A549 (cell line): ENCODE measurements around the gene SLC38A3. TPM values are rescaled to one million over a fixed set of nuclear protein-coding genes. Genes with fewer than 3 reads are reported as not detected.

ENCODE experiments used
- ATAC-seq, 2 experiments: fragments of 200-7000 bp in 1 of 2; fragments of >200 bp in 1 of 2; cut with Nextera tagmentation in 1 of 2; cut with Tn5 transposase in 1 of 2; 3 replicates each; pipeline versions ENCODE4 v1.8.0 to v1.9.1; 2018 to 2020; ENCODE audit warnings: mild to moderate bottlenecking in 1 of 2, moderate library complexity in 1 of 2
- CTCF ChIA-PET: fragments of 300-600 bp; sonication (Branson Sonifier 250); formaldehyde crosslinking; extraction: SDS; loops from one replicate; lab custom pipeline; 2021; ENCODE audit warnings: antibody characterized with exemption, inconsistent platforms; lab: Yijun Ruan, JAX
- POLR2A ChIA-PET: fragments of 350-600 bp; formaldehyde crosslinking; extraction: SDS; loops from one replicate; lab custom pipeline; 2021; ENCODE audit warnings: antibody characterized with exemption, inconsistent platforms; lab: Yijun Ruan, JAX
- DNase-seq, 2 experiments: peaks; one replicate each; pipeline versions ENCODE4 v3.0.0 to v3.0.0-alpha.2; 2011 to 2016; ENCODE audit warnings: low read depth in 1 of 2, low spot score in 1 of 2
- FAIRE-seq: peaks from 2 replicates; lab custom pipeline; 2011; peaks lifted over from hg19 to GRCh38; lab: Jason Lieb, UNC
- H3K27ac ChIP-seq, 2 experiments: fragments of >200 bp; sonication (Bioruptor Twin); formaldehyde crosslinking; 3 replicates each; pipeline ENCODE4 v1.5.1; 2016 to 2017
- H3K4me1 ChIP-seq: fragments of >200 bp; sonication (Bioruptor Twin); formaldehyde crosslinking; 3 replicates; pipeline ENCODE4 v1.6.1; 2016
- H3K4me2 ChIP-seq: fragments of >200 bp; sonication (Bioruptor Twin); formaldehyde crosslinking; 3 replicates; pipeline ENCODE4 v1.6.1; 2016
- H3K4me3 ChIP-seq: fragments of >200 bp; sonication (Bioruptor Twin); formaldehyde crosslinking; 3 replicates; pipeline ENCODE4 v1.5.1; 2016
- H3K9me3 ChIP-seq: fragments of >200 bp; sonication (Bioruptor Twin); formaldehyde crosslinking; 3 replicates; pipeline ENCODE4 v1.6.1; 2016
- CBX2 ChIP-seq: fragments of 200-600 bp; sonication (generic); IDR thresholded peaks from 2 replicates; pipeline ENCODE4 v1.6.1; 2016; ENCODE audit warnings: low read depth, mild to moderate bottlenecking, borderline replicate concordance
- CHD2 ChIP-seq: fragments of 150-350 bp; IDR thresholded peaks from 2 replicates; pipeline ENCODE4 v1.6.1; 2014; ENCODE audit warnings: low read length; ENCODE audit not compliant: partially characterized antibody
- E2F6 ChIP-seq: IDR thresholded peaks from 2 replicates; pipeline ENCODE4 v1.6.1; 2012; ENCODE audit warnings: low read depth, borderline replicate concordance
- EHF ChIP-seq: fragments of 250-450 bp; sonication (Bioruptor Pico); IDR thresholded peaks from 2 replicates; pipeline ENCODE4 v1.5.0; 2020; ENCODE audit warnings: mild to moderate bottlenecking
- ELK1 ChIP-seq: fragments of 150-350 bp; IDR thresholded peaks from 2 replicates; pipeline ENCODE4 v1.6.1; 2014; ENCODE audit warnings: low read depth, mild to moderate bottlenecking, low read length
- ESRRA ChIP-seq: fragments of 150-350 bp; IDR thresholded peaks from 2 replicates; pipeline ENCODE4 v1.6.1; 2014; ENCODE audit warnings: mild to moderate bottlenecking, low read length, borderline replicate concordance
- FOSL2 ChIP-seq, 2 experiments: fragments of 450-650 bp in 1 of 2; fragments of >200 bp in 1 of 2; sonication (Bioruptor Twin) in 1 of 2; formaldehyde crosslinking; IDR thresholded peaks; 2 replicates each; pipeline versions ENCODE4 v1.5.0 to v1.6.1; 2016 to 2020; ENCODE audit warnings: mild to moderate bottlenecking in 1 of 2, moderate library complexity in 1 of 2
- JUNB ChIP-seq: fragments of >200 bp; sonication (Bioruptor Twin); formaldehyde crosslinking; IDR thresholded peaks from 2 replicates; pipeline ENCODE4 v1.6.1; 2016
- KDM1A ChIP-seq: fragments of 200-600 bp; sonication (generic); IDR thresholded peaks from 2 replicates; pipeline ENCODE4 v1.6.1; 2016; ENCODE audit warnings: low read depth, mild to moderate bottlenecking
- KDM5A ChIP-seq: fragments of 200-600 bp; sonication (generic); IDR thresholded peaks from 2 replicates; pipeline ENCODE4 v1.6.1; 2016; ENCODE audit warnings: antibody characterized with exemption, mild to moderate bottlenecking
- MAFK ChIP-seq: fragments of 450-650 bp; IDR thresholded peaks from 2 replicates; pipeline ENCODE4 v1.6.1; 2014; ENCODE audit not compliant: partially characterized antibody
- MYC ChIP-seq: IDR thresholded peaks from 2 replicates; pipeline ENCODE4 v1.6.1; 2012; ENCODE audit warnings: mild to moderate bottlenecking, inconsistent platforms, low read length, improper control_type of control experiment, borderline replicate concordance
- NPAS2 ChIP-seq: fragments of 250-450 bp; sonication (Bioruptor Pico); IDR thresholded peaks from 2 replicates; pipeline ENCODE4 v1.8.0; 2022; ENCODE audit warnings: mild to moderate bottlenecking, moderate library complexity, borderline replicate concordance
- PHF8 ChIP-seq: fragments of 200-600 bp; sonication (generic); IDR thresholded peaks from 2 replicates; pipeline ENCODE4 v1.6.1; 2016; ENCODE audit warnings: low read depth, mild to moderate bottlenecking, antibody characterized with exemption, moderate library complexity, borderline replicate concordance
- POLR2A ChIP-seq: IDR thresholded peaks from 2 replicates; pipeline ENCODE4 v1.6.1; 2012; ENCODE audit warnings: mild to moderate bottlenecking, low read length
- POLR2AphosphoS2 ChIP-seq: conservative IDR thresholded peaks from 2 replicates; pipeline ENCODE4 v1.6.1; 2012; ENCODE audit warnings: low read length, improper control_type of control experiment, inconsistent platforms
- RAD21 ChIP-seq, 2 experiments: fragments of >200 bp in 1 of 2; sonication (Bioruptor Twin) in 1 of 2; formaldehyde crosslinking in 1 of 2; IDR thresholded peaks in 1 of 2; conservative IDR thresholded peaks in 1 of 2; 2 replicates in 1 of 2; 3 replicates in 1 of 2; pipeline ENCODE4 v1.6.1; 2012 to 2018; ENCODE audit warnings: inconsistent platforms in 1 of 2
- RARB ChIP-seq: fragments of 250-450 bp; sonication (Bioruptor Pico); IDR thresholded peaks from 2 replicates; pipeline ENCODE4 v1.8.0; 2021; ENCODE audit warnings: mild to moderate bottlenecking, moderate library complexity
- RCOR1 ChIP-seq: fragments of 150-350 bp; IDR thresholded peaks from 2 replicates; pipeline ENCODE4 v1.6.1; 2014; ENCODE audit warnings: antibody characterized with exemption, low read length, low read depth
- RNF2 ChIP-seq: fragments of 200-600 bp; sonication (generic); IDR thresholded peaks from 2 replicates; pipeline ENCODE4 v1.6.1; 2016; ENCODE audit warnings: low read depth, mild to moderate bottlenecking, antibody characterized with exemption, moderate library complexity, borderline replicate concordance
- TFCP2L1 ChIP-seq: fragments of 250-450 bp; sonication (Bioruptor Pico); IDR thresholded peaks from 2 replicates; pipeline ENCODE4 v1.5.0; 2021; ENCODE audit warnings: mild to moderate bottlenecking
- TP53 ChIP-seq: fragments of 250-450 bp; sonication (Bioruptor Pico); IDR thresholded peaks from 2 replicates; pipeline ENCODE4 v1.5.0; 2021; ENCODE audit warnings: mild to moderate bottlenecking, moderate library complexity
- ZC3H11A ChIP-seq: fragments of 450-650 bp; IDR thresholded peaks from 2 replicates; pipeline ENCODE4 v1.6.1; 2014; ENCODE audit warnings: antibody characterized with exemption, mild to moderate bottlenecking
- ZSCAN20 ChIP-seq: fragments of 250-450 bp; sonication (Bioruptor Pico); IDR thresholded peaks from 2 replicates; pipeline ENCODE4 v1.8.0; 2022; ENCODE audit warnings: mild to moderate bottlenecking, moderate library complexity
- WGBS: methylation state at CpG from one replicate; pipeline ENCODE4 v1.1.6; 2017; ENCODE audit errors: missing lambda C conversion rate; 5-methylcytosine and 5-hydroxymethylcytosine counted together
- polyA plus RNA-seq, 4 experiments: library from polyadenylated mRNA; depleted of rRNA in 3 of 4; stranded (reverse); fragments of >200 nt; fragmentation: RNase III in 1 of 4; extraction: RNeasy Plus Mini Kit Qiagen cat#74134 plus additional on column Dnase treatment in 1 of 4; gene quantifications; 2 replicates in 3 of 4; 3 replicates in 1 of 4; pipeline ENCODE4 v1.2.3, GENCODE V29; 2011 to 2017
- TF ChIP-seq, protein P1 (sequence below): IDR thresholded peaks from 2 replicates; pipeline ENCODE4 v1.6.1; 2012
- TF ChIP-seq, protein P2 (sequence below): fragments of 200-600 bp; sonication (generic); IDR thresholded peaks from 2 replicates; pipeline ENCODE4 v1.6.1; 2016; ENCODE audit warnings: antibody characterized with exemption, mild to moderate bottlenecking, moderate library complexity
- TF ChIP-seq, protein P3 (sequence below): fragments of >200 bp; sonication (Bioruptor Twin); formaldehyde crosslinking; IDR thresholded peaks from 3 replicates; pipeline ENCODE4 v1.5.1; 2016
- TF ChIP-seq, protein P4 (sequence below): IDR thresholded peaks from 2 replicates; pipeline ENCODE4 v1.6.1; 2012

Gene SLC38A3
- polyA plus RNA-seq, 2 of the 4 experiments (the other 2 are of a cell fraction): 0.05 TPM; not detected in 1

- Histone ChIP-seq H3K4me2 (no peak overlapping the region), H3K4me1 (peaks cover 6% of the 10 kb centered on the region; the same call in 1 of the 3 replicates), H3K9me3 (no peaks in the 10 kb centered on the region), H3K4me3 (no peak overlapping the region), H3K27ac (no peak overlapping the region)
- ChIA-PET CTCF (interaction anchor here (1.0 to 18.7 kb wide), 7 partner anchors 9 to 57 kb away, joined by 3 to 240 read pairs (median 5); no protein-coding TSS in a partner anchor), POLR2A (no interaction called here)
- ATAC-seq (no peak), FAIRE-seq (no peak), DNase-seq (no peak)
- TF ChIP-seq MYC: no peak
- no peak for TF ChIP-seq RCOR1
- no peak for TF ChIP-seq ESRRA
- no peak for TF ChIP-seq KDM5A
- no peak for TF ChIP-seq POLR2A
- no peak for TF ChIP-seq JUNB
- TF ChIP-seq, protein P1, sequence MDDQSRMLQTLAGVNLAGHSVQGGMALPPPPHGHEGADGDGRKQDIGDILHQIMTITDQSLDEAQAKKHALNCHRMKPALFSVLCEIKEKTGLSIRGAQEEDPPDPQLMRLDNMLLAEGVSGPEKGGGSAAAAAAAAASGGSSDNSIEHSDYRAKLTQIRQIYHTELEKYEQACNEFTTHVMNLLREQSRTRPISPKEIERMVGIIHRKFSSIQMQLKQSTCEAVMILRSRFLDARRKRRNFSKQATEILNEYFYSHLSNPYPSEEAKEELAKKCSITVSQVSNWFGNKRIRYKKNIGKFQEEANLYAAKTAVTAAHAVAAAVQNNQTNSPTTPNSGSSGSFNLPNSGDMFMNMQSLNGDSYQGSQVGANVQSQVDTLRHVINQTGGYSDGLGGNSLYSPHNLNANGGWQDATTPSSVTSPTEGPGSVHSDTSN: no peak
- no peak for TF ChIP-seq ELK1
- TF ChIP-seq ZSCAN20: no peak
- TF ChIP-seq, protein P2, sequence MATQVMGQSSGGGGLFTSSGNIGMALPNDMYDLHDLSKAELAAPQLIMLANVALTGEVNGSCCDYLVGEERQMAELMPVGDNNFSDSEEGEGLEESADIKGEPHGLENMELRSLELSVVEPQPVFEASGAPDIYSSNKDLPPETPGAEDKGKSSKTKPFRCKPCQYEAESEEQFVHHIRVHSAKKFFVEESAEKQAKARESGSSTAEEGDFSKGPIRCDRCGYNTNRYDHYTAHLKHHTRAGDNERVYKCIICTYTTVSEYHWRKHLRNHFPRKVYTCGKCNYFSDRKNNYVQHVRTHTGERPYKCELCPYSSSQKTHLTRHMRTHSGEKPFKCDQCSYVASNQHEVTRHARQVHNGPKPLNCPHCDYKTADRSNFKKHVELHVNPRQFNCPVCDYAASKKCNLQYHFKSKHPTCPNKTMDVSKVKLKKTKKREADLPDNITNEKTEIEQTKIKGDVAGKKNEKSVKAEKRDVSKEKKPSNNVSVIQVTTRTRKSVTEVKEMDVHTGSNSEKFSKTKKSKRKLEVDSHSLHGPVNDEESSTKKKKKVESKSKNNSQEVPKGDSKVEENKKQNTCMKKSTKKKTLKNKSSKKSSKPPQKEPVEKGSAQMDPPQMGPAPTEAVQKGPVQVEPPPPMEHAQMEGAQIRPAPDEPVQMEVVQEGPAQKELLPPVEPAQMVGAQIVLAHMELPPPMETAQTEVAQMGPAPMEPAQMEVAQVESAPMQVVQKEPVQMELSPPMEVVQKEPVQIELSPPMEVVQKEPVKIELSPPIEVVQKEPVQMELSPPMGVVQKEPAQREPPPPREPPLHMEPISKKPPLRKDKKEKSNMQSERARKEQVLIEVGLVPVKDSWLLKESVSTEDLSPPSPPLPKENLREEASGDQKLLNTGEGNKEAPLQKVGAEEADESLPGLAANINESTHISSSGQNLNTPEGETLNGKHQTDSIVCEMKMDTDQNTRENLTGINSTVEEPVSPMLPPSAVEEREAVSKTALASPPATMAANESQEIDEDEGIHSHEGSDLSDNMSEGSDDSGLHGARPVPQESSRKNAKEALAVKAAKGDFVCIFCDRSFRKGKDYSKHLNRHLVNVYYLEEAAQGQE: no peak
- no peak for TF ChIP-seq TP53 (CRISPR knock-in tag)
- TF ChIP-seq MAFK: no peak
- no peak for TF ChIP-seq KDM1A
- TF ChIP-seq RNF2: no peak
- TF ChIP-seq NPAS2 (CRISPR knock-in tag): no peak
- no peak for TF ChIP-seq FOSL2 (IDR thresholded peaks at IDR 0.05)
- no peak for TF ChIP-seq FOSL2 (CRISPR knock-in tag; IDR thresholded peaks at IDR 0.05)
- TF ChIP-seq, protein P3, sequence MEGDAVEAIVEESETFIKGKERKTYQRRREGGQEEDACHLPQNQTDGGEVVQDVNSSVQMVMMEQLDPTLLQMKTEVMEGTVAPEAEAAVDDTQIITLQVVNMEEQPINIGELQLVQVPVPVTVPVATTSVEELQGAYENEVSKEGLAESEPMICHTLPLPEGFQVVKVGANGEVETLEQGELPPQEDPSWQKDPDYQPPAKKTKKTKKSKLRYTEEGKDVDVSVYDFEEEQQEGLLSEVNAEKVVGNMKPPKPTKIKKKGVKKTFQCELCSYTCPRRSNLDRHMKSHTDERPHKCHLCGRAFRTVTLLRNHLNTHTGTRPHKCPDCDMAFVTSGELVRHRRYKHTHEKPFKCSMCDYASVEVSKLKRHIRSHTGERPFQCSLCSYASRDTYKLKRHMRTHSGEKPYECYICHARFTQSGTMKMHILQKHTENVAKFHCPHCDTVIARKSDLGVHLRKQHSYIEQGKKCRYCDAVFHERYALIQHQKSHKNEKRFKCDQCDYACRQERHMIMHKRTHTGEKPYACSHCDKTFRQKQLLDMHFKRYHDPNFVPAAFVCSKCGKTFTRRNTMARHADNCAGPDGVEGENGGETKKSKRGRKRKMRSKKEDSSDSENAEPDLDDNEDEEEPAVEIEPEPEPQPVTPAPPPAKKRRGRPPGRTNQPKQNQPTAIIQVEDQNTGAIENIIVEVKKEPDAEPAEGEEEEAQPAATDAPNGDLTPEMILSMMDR: no peak
- TF ChIP-seq POLR2AphosphoS2: no peak
- 56% methylated on average over 2 of the region's 2 CpGs for WGBS
These were observed 25.4 kb upstream of the SLC38A3 start for GRCh38 chr3:50179710-50180109.

DNA sequence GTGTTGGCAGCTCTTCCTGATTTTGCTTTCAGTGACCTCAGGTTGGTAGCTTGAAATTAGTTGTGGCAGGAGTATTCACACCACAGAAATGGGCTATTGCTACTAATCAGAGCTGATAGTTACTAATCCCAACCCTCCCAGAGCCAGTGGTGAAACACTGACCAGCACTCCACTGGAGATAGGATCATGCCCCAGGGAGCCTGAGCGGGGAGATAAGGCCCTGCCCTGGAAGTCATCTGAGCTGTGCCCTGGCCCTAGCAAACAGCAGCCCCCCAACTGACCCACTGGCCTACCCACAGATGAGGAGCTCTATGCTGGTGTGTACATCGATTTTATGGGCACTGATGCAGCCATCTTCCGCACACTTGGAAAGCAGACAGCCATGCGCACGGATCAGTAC, 23.1 kb upstream of the SLC38A3 start:
- ATAC-seq (no peak), DNase-seq (no peak), FAIRE-seq (no peak)
- ChIA-PET POLR2A (no interaction called here), CTCF (interaction anchor here (0.7 to 18.7 kb wide), 13 partner anchors 9 to 92 kb away, joined by 3 to 240 read pairs (median 4); partner anchors contain the start of gene GNAT1)
- 100% methylated on average over 3 of the region's 5 CpGs for WGBS
- Histone ChIP-seq H3K27ac (no peak overlapping the region), H3K4me2 (no peak overlapping the region), H3K9me3 (no peaks in the 10 kb centered on the region), H3K4me1 (peaks cover 6% of the 10 kb centered on the region; the same call in 1 of the 3 replicates), H3K4me3 (no peak overlapping the region)
- TF ChIP-seq ZC3H11A (no peak), RAD21 (conservative IDR thresholded peaks at IDR 0.05 in 1 of 2, IDR thresholded peaks at IDR 0.05 in 1 of 2) (no peak), CHD2 (no peak), ELK1 (no peak), MAFK (no peak), TFCP2L1 (CRISPR knock-in tag) (no peak), E2F6 (no peak), RARB (CRISPR knock-in tag) (no peak), EHF (CRISPR knock-in tag) (no peak), PHF8 (no peak), CBX2 (no peak), TP53 (CRISPR knock-in tag) (no peak)
- TF ChIP-seq, protein P4, sequence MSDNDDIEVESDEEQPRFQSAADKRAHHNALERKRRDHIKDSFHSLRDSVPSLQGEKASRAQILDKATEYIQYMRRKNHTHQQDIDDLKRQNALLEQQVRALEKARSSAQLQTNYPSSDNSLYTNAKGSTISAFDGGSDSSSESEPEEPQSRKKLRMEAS: no peak
